Panc1 (cell line): Measurements from ENCODE around the gene CEP164. TPM values are rescaled to one million over a fixed set of nuclear protein-coding genes. Genes with fewer than 3 reads are reported as not detected.

Source experiments
- ATAC-seq: fragments of 200-7000 bp; cut with Tn5 transposase; 2 replicates; pipeline ENCODE4 v1.9.1; 2020; ENCODE audit warnings: mild to moderate bottlenecking, moderate library complexity
- BruUV-seq: library from RNA; stranded (reverse); fragments of 400-500 nt; replicated peaks from 2 replicates; lab custom pipeline; 2021; lab: Mats Ljungman, UMichigan
- CTCF ChIA-PET: fragments of 300-600 bp; sonication (Branson Sonifier 250); formaldehyde crosslinking; loops from one replicate; lab custom pipeline; 2022; ENCODE audit warnings: antibody characterized with exemption; lab: Charles Lee
- POLR2A ChIA-PET: fragments of 300-600 bp; sonication (Branson Sonifier 250); formaldehyde crosslinking; loops from one replicate; lab custom pipeline; 2022; ENCODE audit warnings: antibody characterized with exemption; lab: Charles Lee
- DNase-seq: peaks from one replicate; pipeline ENCODE4 v3.0.0-alpha.2; 2010; ENCODE audit warnings: low read depth, low spot score
- H3K27ac ChIP-seq: 2 replicates; pipeline ENCODE4 v1.5.1; 2011; ENCODE audit warnings: mild to moderate bottlenecking, low read length, inconsistent platforms
- H3K27me3 ChIP-seq: fragments of 200-500 bp; sonication (Bioruptor generic); 2 replicates; pipeline ENCODE4 v1.6.0; 2014; ENCODE audit warnings: low read length, inconsistent platforms; ENCODE audit not compliant: control insufficient read depth, insufficient read depth
- H3K36me3 ChIP-seq: fragments of 200-500 bp; sonication (Bioruptor generic); 2 replicates; pipeline ENCODE4 v1.5.1; 2014; ENCODE audit warnings: inconsistent platforms, mild to moderate bottlenecking, low read length, moderate library complexity; ENCODE audit not compliant: control insufficient read depth, insufficient read depth
- H3K4me1 ChIP-seq: 2 replicates; pipeline ENCODE4 v1.5.1; 2011; ENCODE audit warnings: inconsistent platforms, mild to moderate bottlenecking, low read length, moderate library complexity; ENCODE audit not compliant: control insufficient read depth, insufficient read depth
- H3K4me3 ChIP-seq, 2 experiments: 2 replicates each; pipeline ENCODE4 v1.5.1; 2011 to 2012; ENCODE audit warnings: low read depth in 2 of 2, low read length in 2 of 2, mild to moderate bottlenecking in 2 of 2, inconsistent platforms in 1 of 2, moderate library complexity in 1 of 2
- H3K9me3 ChIP-seq: fragments of 200-500 bp; sonication (Bioruptor generic); 2 replicates; pipeline ENCODE4 v1.5.1; 2014; ENCODE audit warnings: low read depth, mild to moderate bottlenecking, inconsistent platforms, low read length, moderate library complexity; ENCODE audit not compliant: control insufficient read depth, insufficient read depth
- CTCF ChIP-seq: fragments of 450-650 bp; IDR thresholded peaks from 2 replicates; pipeline ENCODE4 v1.5.1; 2017; ENCODE audit warnings: mild to moderate bottlenecking
- POLR2AphosphoS5 ChIP-seq: IDR thresholded peaks from 2 replicates; pipeline ENCODE4 v1.6.1; 2012; ENCODE audit warnings: mild to moderate bottlenecking, low read depth, low read length, moderate library complexity
- SIN3A ChIP-seq: IDR thresholded peaks from 2 replicates; pipeline ENCODE4 v1.6.1; 2012; ENCODE audit warnings: low read depth, mild to moderate bottlenecking, low read length, moderate library complexity, borderline replicate concordance; ENCODE audit not compliant: insufficient read depth
- TCF7L2 ChIP-seq: IDR thresholded peaks from 2 replicates; pipeline ENCODE4 v1.6.1; 2011; ENCODE audit warnings: mild to moderate bottlenecking, low read depth, low read length, inconsistent platforms
- in situ Hi-C: cut with HindIII; loops from 2 replicates; pipeline ENCODE4 v1.10.0; 2016; ENCODE audit warnings: low sequenced_read_pairs, low pct_unique_long_range_greater_than_20kb
- intact Hi-C: fragments of 100-400 bp; cut with micrococcal nuclease; formaldehyde crosslinking; loops from one replicate; pipeline ENCODE4 v1.10.0; 2022; ENCODE audit not compliant: unreplicated experiment
- total RNA-seq: library from RNA; stranded (reverse); gene quantifications from one replicate; pipeline ENCODE4 v1.2.1, GENCODE V29; 2021; ENCODE audit not compliant: unreplicated experiment
- TF ChIP-seq, protein P1 (sequence below), 2 experiments: IDR thresholded peaks; 2 replicates each; pipeline ENCODE4 v1.6.1; 2011 to 2012; ENCODE audit warnings: low read depth in 2 of 2, control low read depth in 1 of 2, low read length in 1 of 2, mild to moderate bottlenecking in 1 of 2, moderate library complexity in 1 of 2; ENCODE audit not compliant: insufficient read depth in 1 of 2

CEP164 gene
- total RNA-seq, 1 experiment from 2014 or later, result 75.4 TPM

DNA sequence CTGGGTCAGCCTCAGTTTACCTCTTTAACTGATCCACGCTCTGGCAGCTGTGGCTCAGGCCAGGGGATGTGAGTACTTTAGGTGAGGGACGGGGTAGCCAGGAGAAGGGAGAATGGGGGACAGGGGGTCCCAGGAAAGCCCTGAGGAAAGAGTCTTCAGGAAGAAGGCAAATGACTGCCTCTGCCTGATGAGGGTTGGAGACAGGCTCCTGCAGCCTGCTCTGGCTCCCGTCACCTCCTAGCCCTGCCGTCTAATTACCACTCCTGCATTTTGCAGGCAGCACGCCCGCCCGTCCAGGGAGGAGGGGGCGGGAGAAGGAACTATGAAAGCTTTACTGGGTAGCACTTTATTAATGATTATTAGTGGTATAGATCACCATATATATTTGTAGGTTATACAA is 116.6 kb downstream of the CEP164 start:
- BruUV-seq, result no TSS peak
- TF ChIP-seq SIN3A, result no peak
- no peak for TF ChIP-seq TCF7L2
- no peak for TF ChIP-seq POLR2AphosphoS5
- no peak for TF ChIP-seq CTCF
- TF ChIP-seq, protein P1, sequence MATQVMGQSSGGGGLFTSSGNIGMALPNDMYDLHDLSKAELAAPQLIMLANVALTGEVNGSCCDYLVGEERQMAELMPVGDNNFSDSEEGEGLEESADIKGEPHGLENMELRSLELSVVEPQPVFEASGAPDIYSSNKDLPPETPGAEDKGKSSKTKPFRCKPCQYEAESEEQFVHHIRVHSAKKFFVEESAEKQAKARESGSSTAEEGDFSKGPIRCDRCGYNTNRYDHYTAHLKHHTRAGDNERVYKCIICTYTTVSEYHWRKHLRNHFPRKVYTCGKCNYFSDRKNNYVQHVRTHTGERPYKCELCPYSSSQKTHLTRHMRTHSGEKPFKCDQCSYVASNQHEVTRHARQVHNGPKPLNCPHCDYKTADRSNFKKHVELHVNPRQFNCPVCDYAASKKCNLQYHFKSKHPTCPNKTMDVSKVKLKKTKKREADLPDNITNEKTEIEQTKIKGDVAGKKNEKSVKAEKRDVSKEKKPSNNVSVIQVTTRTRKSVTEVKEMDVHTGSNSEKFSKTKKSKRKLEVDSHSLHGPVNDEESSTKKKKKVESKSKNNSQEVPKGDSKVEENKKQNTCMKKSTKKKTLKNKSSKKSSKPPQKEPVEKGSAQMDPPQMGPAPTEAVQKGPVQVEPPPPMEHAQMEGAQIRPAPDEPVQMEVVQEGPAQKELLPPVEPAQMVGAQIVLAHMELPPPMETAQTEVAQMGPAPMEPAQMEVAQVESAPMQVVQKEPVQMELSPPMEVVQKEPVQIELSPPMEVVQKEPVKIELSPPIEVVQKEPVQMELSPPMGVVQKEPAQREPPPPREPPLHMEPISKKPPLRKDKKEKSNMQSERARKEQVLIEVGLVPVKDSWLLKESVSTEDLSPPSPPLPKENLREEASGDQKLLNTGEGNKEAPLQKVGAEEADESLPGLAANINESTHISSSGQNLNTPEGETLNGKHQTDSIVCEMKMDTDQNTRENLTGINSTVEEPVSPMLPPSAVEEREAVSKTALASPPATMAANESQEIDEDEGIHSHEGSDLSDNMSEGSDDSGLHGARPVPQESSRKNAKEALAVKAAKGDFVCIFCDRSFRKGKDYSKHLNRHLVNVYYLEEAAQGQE (IDR thresholded peaks at IDR 0.05; ENCODE audit: insufficient read depth in 1 of 2, low read depth in 2 of 2, low read length in 1 of 2), result no peak
- in situ Hi-C loops (loop anchor here (5.0 to 25.0 kb wide), 2 partner anchors 107 to 368 kb away; partner anchors contain the start of gene FXYD2), intact Hi-C loops (loop anchor here (5.0 kb wide), 1 partner anchor 363 kb away; no protein-coding TSS in a partner anchor)
- CTCF ChIA-PET, result interaction anchor here (1.1 kb wide), 1 partner anchor 503 kb away, joined by 3 read pairs; no protein-coding TSS in a partner anchor
- Histone ChIP-seq H3K27ac (no peak overlapping the region), H3K9me3 (no peaks in the 10 kb centered on the region), H3K27me3 (peaks cover 11% of the 10 kb centered on the region), H3K4me3 (no peak overlapping the region), H3K4me1 (no peaks in the 10 kb centered on the region), H3K36me3 (no peaks in the 10 kb centered on the region)
- DNase-seq (no peak), ATAC-seq (no peak)
- POLR2A ChIA-PET, result no interaction called here

DNA sequence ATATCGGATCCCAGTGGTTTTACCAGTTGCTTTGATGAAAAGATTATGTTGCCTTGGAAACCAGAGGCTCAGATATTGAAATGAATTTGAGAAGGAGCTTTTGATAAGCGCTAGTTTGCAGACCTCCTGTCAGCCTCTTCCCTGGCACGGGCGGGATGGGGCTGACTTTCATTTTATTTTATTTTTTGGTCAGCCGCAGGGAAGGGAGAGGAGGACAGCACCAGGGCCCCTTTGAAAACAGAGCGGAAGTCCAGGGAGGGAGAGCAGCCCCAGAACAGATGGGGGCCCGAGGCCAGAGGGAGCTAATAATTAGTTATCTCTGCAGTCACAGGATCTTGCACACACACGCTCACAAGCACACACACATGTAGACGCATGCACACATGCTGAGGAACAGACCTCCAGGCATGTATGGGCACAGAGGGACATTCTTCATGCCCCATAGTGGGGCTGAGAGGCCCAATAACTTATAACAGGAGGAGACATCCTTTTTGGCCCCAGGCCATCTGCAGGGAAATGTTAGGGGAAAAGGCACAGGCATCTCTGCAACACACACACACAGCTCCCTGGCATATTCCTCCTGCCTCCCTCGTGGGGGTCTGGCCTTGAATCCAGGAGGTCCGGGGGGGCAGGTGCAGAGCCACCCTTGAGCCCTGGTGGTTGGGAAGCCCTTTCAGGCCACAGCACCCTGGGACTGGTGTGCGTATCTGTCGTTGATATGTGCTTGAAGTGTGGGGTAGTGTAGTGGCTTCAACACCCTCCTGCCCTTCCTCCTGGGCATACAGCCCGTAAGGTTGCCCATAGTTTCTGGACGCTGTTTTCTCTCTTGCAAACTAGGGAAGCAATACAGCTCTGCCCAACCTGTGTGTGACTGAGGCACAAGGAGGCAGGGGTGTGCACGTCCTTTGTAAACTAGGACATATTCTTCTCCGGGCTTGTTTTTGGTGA is 117.3 kb downstream of the CEP164 start:
- TF ChIP-seq TCF7L2, result no peak
- TF ChIP-seq CTCF, result no peak
- TF ChIP-seq, protein P1 (IDR thresholded peaks at IDR 0.05; ENCODE audit: insufficient read depth in 1 of 2, low read depth in 2 of 2, low read length in 1 of 2), result no peak
- no peak for TF ChIP-seq POLR2AphosphoS5
- no peak for TF ChIP-seq SIN3A
- BruUV-seq, result no TSS peak
- in situ Hi-C loops, result loop anchor here (5.0 to 25.0 kb wide), 2 partner anchors 108 to 367 kb away; partner anchors contain the start of gene FXYD2
- ATAC-seq, result no peak
- no peaks in the 10 kb centered on the region for H3K36me3 ChIP-seq
- POLR2A ChIA-PET, result no interaction called here
- intact Hi-C loops, result loop anchor here (5.0 kb wide), 1 partner anchor 362 kb away; no protein-coding TSS in a partner anchor
- H3K4me1 ChIP-seq, result no peaks in the 10 kb centered on the region
- CTCF ChIA-PET, result interaction anchor here (0.6 kb wide), 1 partner anchor 139 kb away, joined by 4 read pairs; no protein-coding TSS in a partner anchor
- H3K4me3 ChIP-seq, result no peak overlapping the region
- no peak for DNase-seq
- no peak overlapping the region for H3K27ac ChIP-seq
- H3K9me3 ChIP-seq, result no peaks in the 10 kb centered on the region
- peaks cover 8% of the 10 kb centered on the region for H3K27me3 ChIP-seq
